ENCODE data around the gene GOLGA6A. TPM values are rescaled to one million over a fixed set of nuclear protein-coding genes. Genes with fewer than 3 reads are reported as not detected.
"Not testable (repeated sequence)": the region's sequence is repeated elsewhere in the genome, so short reads cannot be mapped to it uniquely, and the experiment has no call there.

Gene GOLGA6A
- total RNA-seq, 4 donors from 2014 or later, result 1.2 TPM; not detected in 3

- Histone ChIP-seq H3K9me3 (no peaks in the 10 kb centered on the region), H3K27me3 (peaks cover 0 to 13% (median 0%) of the 10 kb centered on the region in 4 donors), H3K27ac (replicated peaks in 1 of 4) (no peak overlapping the region), H3K4me1 (no peaks in the 10 kb centered on the region), H3K4me3 (no peak overlapping the region), H3K36me3 (no peaks in the 10 kb centered on the region)
- DNase-seq (ENCODE audit: extremely low spot score), result no peak
- no peak for TF ChIP-seq POLR2AphosphoS5 (IDR thresholded peaks at IDR 0.05)
- TF ChIP-seq CTCF (IDR thresholded peaks at IDR 0.05), result no peak
- no peak for TF ChIP-seq EP300 (IDR thresholded peaks at IDR 0.05)
- no peak for TF ChIP-seq POLR2A (IDR thresholded peaks at IDR 0.05; ENCODE audit: low read depth)
- intact Hi-C loops (cut with DNase I), result no loop called here
- 89% methylated on average over 6 of the region's 7 CpGs for WGBS
These were observed 19.7 kb downstream of the GOLGA6A start for GRCh38 chr15:74062671-74063070.

- WGBS, result 97% methylated on average over 5 of the region's 6 CpGs
- no peaks in the 10 kb centered on the region for H3K9me3 ChIP-seq
- DNase-seq (ENCODE audit: extremely low spot score), result no peak
- no peaks in the 10 kb centered on the region for H3K36me3 ChIP-seq
- intact Hi-C loops (cut with DNase I), result no loop called here
- H3K4me1 ChIP-seq, result no peaks in the 10 kb centered on the region
- no peak overlapping the region for H3K27ac ChIP-seq (replicated peaks in 1 of 4)
- TF ChIP-seq POLR2A (IDR thresholded peaks at IDR 0.05; ENCODE audit: low read depth), result no peak
- TF ChIP-seq CTCF (IDR thresholded peaks at IDR 0.05), result no peak
- TF ChIP-seq EP300 (IDR thresholded peaks at IDR 0.05), result no peak
- no peak for TF ChIP-seq POLR2AphosphoS5 (IDR thresholded peaks at IDR 0.05)
- H3K27me3 ChIP-seq, result peaks cover 0 to 13% (median 0%) of the 10 kb centered on the region in 4 donors
- no peak overlapping the region for H3K4me3 ChIP-seq
These were observed 20.1 kb downstream of the GOLGA6A start for GRCh38 chr15:74062236-74062635.

GRCh38 chr15:74060251-74060650 lies 22.1 kb downstream of the GOLGA6A start:
- no peak overlapping the region for H3K4me3 ChIP-seq
- no peak for TF ChIP-seq CTCF (IDR thresholded peaks at IDR 0.05)
- TF ChIP-seq POLR2AphosphoS5 (IDR thresholded peaks at IDR 0.05), result no peak
- no peak for TF ChIP-seq POLR2A (IDR thresholded peaks at IDR 0.05; ENCODE audit: low read depth)
- TF ChIP-seq EP300 (IDR thresholded peaks at IDR 0.05), result no peak
- H3K36me3 ChIP-seq, result peaks cover 0 to 5% (median 0%) of the 10 kb centered on the region in 4 donors
- intact Hi-C loops (cut with DNase I), result no loop called here
- no peak for DNase-seq (ENCODE audit: extremely low spot score)
- H3K27ac ChIP-seq (replicated peaks in 1 of 4), result no peak overlapping the region
- 87% methylated on average over 4 of the region's 6 CpGs for WGBS
- no peaks in the 10 kb centered on the region for H3K4me1 ChIP-seq
- no peaks in the 10 kb centered on the region for H3K9me3 ChIP-seq
- H3K27me3 ChIP-seq, result peaks cover 0 to 11% (median 0%) of the 10 kb centered on the region in 4 donors

- 94% methylated on average over 6 of the region's 6 CpGs for WGBS
- not testable (repeated sequence) for DNase-seq (ENCODE audit: extremely low spot score)
These were observed 23.1 kb downstream of the GOLGA6A start for GRCh38 chr15:74059050-74059833.

GRCh38 chr15:74056330-74056729 lies 26.0 kb downstream of the GOLGA6A start:
- 94% methylated on average over 4 of the region's 5 CpGs for WGBS
- H3K4me1 ChIP-seq, result peaks cover 16 to 31% (median 28%) of the 10 kb centered on the region in 4 donors
- H3K27me3 ChIP-seq; H3K4me3 ChIP-seq; DNase-seq (ENCODE audit: extremely low spot score); intact Hi-C loops (cut with DNase I); H3K27ac ChIP-seq (replicated peaks in 1 of 4); H3K9me3 ChIP-seq; H3K36me3 ChIP-seq: not testable (repeated sequence)

More at GRCh38 chr15:74059050-74059833, 23.1 kb downstream of the GOLGA6A start:
- H3K4me3 ChIP-seq; H3K27ac ChIP-seq (replicated peaks in 1 of 4); H3K9me3 ChIP-seq; H3K4me1 ChIP-seq; intact Hi-C loops (cut with DNase I); H3K36me3 ChIP-seq; H3K27me3 ChIP-seq: not testable (repeated sequence)
